SU-DHL-6 (cell line): ENCODE measurements around the gene PPP1R12C.

Experiments used
- CTCF ChIP-seq: fragments of 200-600 bp; sonication (generic); IDR thresholded peaks from one replicate; pipeline ENCODE4 v1.5.1; 2017; ENCODE audit warnings: antibody characterized with exemption, mild to moderate bottlenecking, low read length, moderate library complexity; ENCODE audit not compliant: insufficient read depth, poor library complexity, severe bottlenecking
- EZH2phosphoT487 ChIP-seq: fragments of 200-600 bp; sonication (generic), shearing (Covaris generic); conservative IDR thresholded peaks from 2 replicates; pipeline ENCODE4 v1.6.1; 2018; ENCODE audit warnings: mild to moderate bottlenecking, antibody characterized with exemption, low read length, moderate library complexity, mixed read lengths

- TF ChIP-seq CTCF (no peak), EZH2phosphoT487 (no peak)
Measured at GRCh38 chr19:55145232-55145631, 27.8 kb upstream of the PPP1R12C start.
